Glomerular visceral epithelial cell (primary cell): ENCODE measurements around the gene GGA1.
A peak's percentile ranks its signal among the peaks of the same experiment; 100 is the strongest.

Experiments
- DNase-seq: peaks from one replicate; pipeline ENCODE4 v3.0.0-alpha.2; 2016; ENCODE audit errors: extremely low spot score

The GGA1 gene

GRCh38 chr22:37608477-37609239, at the start of gene GGA1:
Gene GGA1 (plus strand): TSS chr22:37608834. CDS start chr22:37608861, 27 bp downstream.
- peak; percentile 95 for DNase-seq

- DNase-seq: no peak
These were observed 49.1 kb upstream of the GGA1 start for GRCh38 chr22:37559521-37559900.

- peak; percentile 70 for DNase-seq
These were observed 48.6 kb upstream of the GGA1 start, which contains the start of gene CDC42EP1 for GRCh38 chr22:37559901-37560607. Gene CDC42EP1 (plus strand): TSS chr22:37560480. CDS start chr22:37566350, 5,870 bp downstream.

- peak; percentile 80 for DNase-seq
These were observed 47.9 kb upstream of the GGA1 start for GRCh38 chr22:37560608-37561211.

- peak; percentile 91 for DNase-seq
These were observed 47.2 kb upstream of the GGA1 start for GRCh38 chr22:37561212-37562048.

- DNase-seq: no peak
These were observed 46.4 kb upstream of the GGA1 start for GRCh38 chr22:37562049-37562875.

- DNase-seq: peak; percentile 95
These were observed 45.2 kb upstream of the GGA1 start for GRCh38 chr22:37563153-37564081.

GRCh38 chr22:37564111-37564711, 44.4 kb upstream of the GGA1 start:
- no peak for DNase-seq

- no peak for DNase-seq
These were observed 42.8 kb upstream of the GGA1 start for GRCh38 chr22:37565830-37566229.

GRCh38 chr22:37566329-37566837, 42.3 kb upstream of the GGA1 start:
- no peak for DNase-seq

- peak; percentile 80 for DNase-seq
These were observed 41.5 kb upstream of the GGA1 start for GRCh38 chr22:37566903-37567798.

- no peak for DNase-seq
These were observed 40.6 kb upstream of the GGA1 start for GRCh38 chr22:37568012-37568411.

GRCh38 chr22:37568448-37569008, 40.1 kb upstream of the GGA1 start:
- no peak for DNase-seq

- DNase-seq: no peak
These were observed 39.4 kb upstream of the GGA1 start for GRCh38 chr22:37569009-37569920.

GRCh38 chr22:37569921-37570660, 38.5 kb upstream of the GGA1 start:
- DNase-seq: no peak

GRCh38 chr22:37570661-37570976, 38.0 kb upstream of the GGA1 start:
- no peak for DNase-seq
